ENCODE results near the gene KRT82.
"Not testable (repeated sequence)": the region's sequence is repeated elsewhere in the genome, so short reads cannot be mapped to it uniquely, and the experiment has no call there.

Gene KRT82

GRCh38 chr12:52410589-52411248 lies 4.6 kb upstream of the KRT82 start:
- not testable (repeated sequence) for DNase-seq (ENCODE audit: low read depth)

DNA sequence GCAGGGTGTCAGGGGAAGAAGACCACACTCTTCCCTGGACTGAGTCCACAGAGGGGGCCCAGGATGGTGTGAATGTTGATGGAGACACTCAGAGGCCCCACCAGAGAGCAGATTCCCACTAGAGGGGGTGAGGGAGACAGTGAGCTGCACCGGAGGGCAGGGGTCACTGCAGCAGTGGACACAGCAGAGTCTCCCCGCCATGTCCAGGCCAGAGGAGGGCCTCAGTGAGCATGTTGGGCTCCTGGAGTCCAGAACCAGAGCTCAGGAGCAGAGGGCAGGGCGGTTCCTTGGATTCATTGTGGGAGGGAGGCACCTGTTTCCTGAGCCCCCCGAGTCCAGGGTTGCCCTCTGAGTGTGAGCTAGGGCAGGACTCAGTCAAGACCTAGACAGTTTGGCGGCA lies 1.8 kb upstream of the KRT82 start:
- DNase-seq (ENCODE audit: low read depth): no peak

GRCh38 chr12:52404951-52405350 lies 1.2 kb downstream of the KRT82 start:
- no peak for DNase-seq (ENCODE audit: low read depth)

GRCh38 chr12:52403561-52403960 lies 2.6 kb downstream of the KRT82 start:
- DNase-seq (ENCODE audit: low read depth): no peak

- no peak for DNase-seq (ENCODE audit: low read depth)
Observed at GRCh38 chr12:52402873-52403540, 3.1 kb downstream of the KRT82 start.

- no peak for DNase-seq (ENCODE audit: low read depth)
Observed at GRCh38 chr12:52402377-52402776, 3.8 kb downstream of the KRT82 start.

- no peak for DNase-seq (ENCODE audit: low read depth)
Observed at GRCh38 chr12:52401926-52402325, 4.2 kb downstream of the KRT82 start.

GRCh38 chr12:52401526-52401925 lies 4.6 kb downstream of the KRT82 start:
- DNase-seq (ENCODE audit: low read depth): no peak

- DNase-seq (ENCODE audit: low read depth): no peak
Observed at GRCh38 chr12:52400906-52401305, 5.2 kb downstream of the KRT82 start.

GRCh38 chr12:52399756-52400155 lies 6.4 kb downstream of the KRT82 start:
- no peak for DNase-seq (ENCODE audit: low read depth)

GRCh38 chr12:52398176-52398575 lies 8.0 kb downstream of the KRT82 start:
- no peak for DNase-seq (ENCODE audit: low read depth)

- no peak for DNase-seq (ENCODE audit: low read depth)
Observed at GRCh38 chr12:52396656-52397055, 9.5 kb downstream of the KRT82 start.

DNA sequence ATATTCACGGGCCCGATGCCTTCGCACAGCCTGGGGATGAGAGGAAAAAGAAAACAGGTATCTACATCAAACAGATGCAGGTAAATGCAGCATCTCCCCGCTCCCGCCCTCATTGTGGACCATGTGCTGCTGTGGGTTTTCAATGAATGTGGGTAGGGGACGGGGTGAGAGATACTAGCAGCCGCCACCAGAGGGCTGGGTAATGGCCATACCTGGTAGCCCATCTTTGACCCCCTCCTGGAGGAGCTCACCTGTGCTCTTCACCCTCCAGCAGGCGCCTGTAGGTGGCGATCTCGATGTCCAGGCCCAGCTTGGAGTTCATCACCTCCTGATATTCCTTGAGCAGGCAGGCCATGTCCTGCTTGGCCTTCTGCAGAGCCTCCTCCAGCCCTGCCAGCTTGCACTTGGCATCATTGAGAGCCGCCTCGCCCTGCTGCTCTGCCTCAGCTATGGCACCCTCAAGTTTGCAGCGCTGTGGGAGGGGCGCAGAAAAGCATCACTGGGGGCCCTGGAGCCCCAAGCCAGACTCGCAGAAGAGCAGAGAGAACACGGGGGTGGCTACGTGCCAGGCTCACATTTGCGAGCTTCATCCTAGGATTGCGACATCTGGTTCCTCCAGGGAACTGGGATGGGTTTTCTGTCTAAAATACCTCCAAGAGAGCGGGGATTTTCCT lies 10.2 kb downstream of the KRT82 start:
- no peak for DNase-seq (ENCODE audit: low read depth)

DNA sequence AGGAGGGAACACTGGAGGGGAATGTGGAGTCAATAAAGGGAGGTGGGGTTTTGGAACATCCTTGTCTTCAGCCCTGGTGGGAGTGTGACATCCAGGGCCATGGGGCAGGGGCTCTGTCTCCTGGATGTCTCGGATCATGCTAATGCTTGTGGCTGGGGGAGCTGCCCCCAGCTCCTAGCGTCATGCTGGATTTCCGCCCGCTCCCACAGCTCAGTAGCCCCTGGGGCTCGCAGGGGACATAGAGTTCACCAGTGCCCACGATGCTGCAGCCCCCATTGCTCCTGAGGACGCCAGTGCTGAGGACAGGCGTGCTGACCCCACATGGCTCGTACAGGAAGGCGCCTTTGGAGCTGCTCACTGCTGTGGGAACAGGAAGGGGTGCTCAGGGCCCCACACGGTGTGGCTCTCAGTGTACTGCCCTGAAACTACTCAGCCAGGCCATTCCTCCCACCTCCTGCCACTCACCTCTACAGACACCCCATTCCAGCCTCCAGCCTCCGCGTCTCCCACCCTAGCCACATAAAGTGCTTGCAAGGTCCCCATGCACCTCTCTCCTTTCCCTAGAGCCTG lies 11.2 kb downstream of the KRT82 start:
- no peak for DNase-seq (ENCODE audit: low read depth)

GRCh38 chr12:52392465-52393007 lies 13.6 kb downstream of the KRT82 start:
- no peak for DNase-seq (ENCODE audit: low read depth)

GRCh38 chr12:52391618-52392002 lies 14.5 kb downstream of the KRT82 start:
- DNase-seq (ENCODE audit: low read depth): no peak

- DNase-seq (ENCODE audit: low read depth): no peak
Observed at GRCh38 chr12:52390739-52391617, 15.2 kb downstream of the KRT82 start.

- no peak for DNase-seq (ENCODE audit: low read depth)
Observed at GRCh38 chr12:52389313-52390207, 16.6 kb downstream of the KRT82 start.

GRCh38 chr12:52387859-52388258 lies 18.3 kb downstream of the KRT82 start:
- no peak for DNase-seq (ENCODE audit: low read depth)

DNA sequence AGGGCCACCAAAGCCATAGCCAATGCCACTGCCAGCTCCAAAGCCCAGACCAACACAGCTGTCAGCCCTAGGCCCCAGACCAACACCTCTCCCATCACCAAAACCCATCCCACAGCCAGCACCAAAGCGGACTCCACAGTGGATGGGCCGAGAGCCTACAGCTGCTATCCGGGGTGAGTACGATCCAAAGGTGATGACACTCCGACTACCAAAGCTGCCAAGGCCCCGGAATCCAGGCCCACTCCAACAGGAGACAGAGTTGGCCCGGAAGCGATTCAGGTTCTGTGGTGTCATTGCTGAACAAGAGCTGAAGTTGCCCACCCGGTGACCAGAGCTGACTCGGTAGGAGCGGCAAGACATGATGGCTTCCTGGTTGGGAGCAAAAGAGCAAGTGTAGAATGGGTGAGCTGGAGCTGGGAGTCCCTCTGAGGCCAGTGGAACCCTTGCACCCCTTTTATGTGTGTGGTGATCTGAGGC lies 20.9 kb downstream of the KRT82 start, which contains the start of gene KRT84:
KRT84 (minus strand) TSS at position 427 of the 477 bp plus-strand sequence; CDS start at position 360, 67 bp downstream.
- no peak for DNase-seq (ENCODE audit: low read depth)

Data from CMK (cell line).